ENCODE data around the gene PLXNA2. TPM values are rescaled to one million over a fixed set of nuclear protein-coding genes. Genes with fewer than 3 reads are reported as not detected.

The PLXNA2 gene
- total and polyA plus RNA-seq, 2 donors (not counting 1 experiment from before 2014, with no cell fraction given) = 0.31 to 1.2 TPM

DNA sequence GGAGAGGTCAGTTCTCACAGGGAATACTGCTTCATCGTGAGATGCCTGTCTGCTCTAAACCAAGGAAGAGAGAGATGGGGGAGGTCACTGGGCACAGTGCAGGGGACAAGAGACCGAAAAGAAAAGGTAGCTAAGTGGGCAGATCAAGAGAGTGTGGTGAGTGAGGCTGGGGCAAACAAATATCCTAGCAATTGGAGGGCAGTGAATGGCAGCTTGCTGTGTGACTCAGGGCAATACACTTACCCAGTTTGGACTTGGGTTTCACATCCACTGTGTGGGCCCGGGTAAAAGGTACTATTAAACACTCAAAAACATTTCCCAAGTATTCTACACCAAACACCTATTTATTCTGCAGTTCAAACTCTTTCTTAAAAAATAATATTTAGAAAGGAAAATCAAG is 10.2 kb downstream of the PLXNA2 start:
- H2AFZ ChIP-seq (ENCODE audit: insufficient read depth, low read depth, low read length, poor library complexity, severe bottlenecking) = no peak overlapping the region
- no peak overlapping the region for H3K4me3 ChIP-seq (ENCODE audit: control extremely low read depth in 1 of 5, extremely low read depth in 1 of 5, insufficient read depth in 1 of 5, low read depth in 2 of 5, low read length in 4 of 5)
- DNase-seq (no peak), ATAC-seq (ENCODE audit: low read depth) (no peak)
- no peaks in the 10 kb centered on the region for H4K20me1 ChIP-seq (ENCODE audit: control insufficient read depth, insufficient read depth, low read length, poor library complexity, severe bottlenecking)
- Mint-ChIP-seq H3K4me1 (peaks cover 13% of the 10 kb centered on the region), H3K9me3 (ENCODE audit: insufficient read depth) (no peaks in the 10 kb centered on the region), H3K27me3 (peaks cover 31% of the 10 kb centered on the region), H3K27ac (no peak overlapping the region), H3K4me3 (no peak overlapping the region)
- TF ChIP-seq EZH2 (IDR thresholded peaks at IDR 0.05; ENCODE audit: borderline replicate concordance, insufficient read depth, low read depth, low read length, poor library complexity, severe bottlenecking) = no peak
- TF ChIP-seq, protein P1, sequence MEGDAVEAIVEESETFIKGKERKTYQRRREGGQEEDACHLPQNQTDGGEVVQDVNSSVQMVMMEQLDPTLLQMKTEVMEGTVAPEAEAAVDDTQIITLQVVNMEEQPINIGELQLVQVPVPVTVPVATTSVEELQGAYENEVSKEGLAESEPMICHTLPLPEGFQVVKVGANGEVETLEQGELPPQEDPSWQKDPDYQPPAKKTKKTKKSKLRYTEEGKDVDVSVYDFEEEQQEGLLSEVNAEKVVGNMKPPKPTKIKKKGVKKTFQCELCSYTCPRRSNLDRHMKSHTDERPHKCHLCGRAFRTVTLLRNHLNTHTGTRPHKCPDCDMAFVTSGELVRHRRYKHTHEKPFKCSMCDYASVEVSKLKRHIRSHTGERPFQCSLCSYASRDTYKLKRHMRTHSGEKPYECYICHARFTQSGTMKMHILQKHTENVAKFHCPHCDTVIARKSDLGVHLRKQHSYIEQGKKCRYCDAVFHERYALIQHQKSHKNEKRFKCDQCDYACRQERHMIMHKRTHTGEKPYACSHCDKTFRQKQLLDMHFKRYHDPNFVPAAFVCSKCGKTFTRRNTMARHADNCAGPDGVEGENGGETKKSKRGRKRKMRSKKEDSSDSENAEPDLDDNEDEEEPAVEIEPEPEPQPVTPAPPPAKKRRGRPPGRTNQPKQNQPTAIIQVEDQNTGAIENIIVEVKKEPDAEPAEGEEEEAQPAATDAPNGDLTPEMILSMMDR (IDR thresholded peaks at IDR 0.05) = no peak
- ChIA-PET POLR2A (no interaction called here), CTCF (interaction anchor here (3.7 kb wide), 1 partner anchor 11 kb away, joined by 29 read pairs; the partner anchor contains the start of gene PLXNA2)
- WGBS (ENCODE audit: insufficient coverage) = 95% methylated on average over 2 of the region's 3 CpGs
- peaks cover 13% of the 10 kb centered on the region in 2 donors for H3K4me1 ChIP-seq (ENCODE audit: control insufficient read depth in 2 of 2, insufficient read depth in 2 of 2, low read length in 2 of 2)
- H3K79me2 ChIP-seq (ENCODE audit: control insufficient read depth, insufficient read depth, low read length) = no peaks in the 10 kb centered on the region
- no peak overlapping the region for H3K27ac ChIP-seq (ENCODE audit: low read length in 2 of 2)
- no peak overlapping the region for H3K9ac ChIP-seq (ENCODE audit: low read length)
- no peaks in the 10 kb centered on the region for H3K36me3 ChIP-seq (replicated peaks in 1 of 2; ENCODE audit: control extremely low read depth in 1 of 2, control insufficient read depth in 1 of 2, extremely low read depth in 1 of 2, insufficient read depth in 2 of 2, low read length in 1 of 2)
- H3K4me2 ChIP-seq (replicated peaks; ENCODE audit: low read depth, low read length, poor library complexity, severe bottlenecking) = no peak overlapping the region
- intact Hi-C loops (cut with micrococcal nuclease) = no loop called here
- H3K27me3 ChIP-seq (replicated peaks in 1 of 4; ENCODE audit: control extremely low read depth in 1 of 4, control insufficient read depth in 3 of 4, insufficient read depth in 4 of 4, low read length in 3 of 4) = no peaks in the 10 kb centered on the region
- no peaks in the 10 kb centered on the region for H3K9me3 ChIP-seq (ENCODE audit: control extremely low read depth in 1 of 3, control insufficient read depth in 2 of 3, insufficient read depth in 1 of 3, low read length in 2 of 3)

DNA sequence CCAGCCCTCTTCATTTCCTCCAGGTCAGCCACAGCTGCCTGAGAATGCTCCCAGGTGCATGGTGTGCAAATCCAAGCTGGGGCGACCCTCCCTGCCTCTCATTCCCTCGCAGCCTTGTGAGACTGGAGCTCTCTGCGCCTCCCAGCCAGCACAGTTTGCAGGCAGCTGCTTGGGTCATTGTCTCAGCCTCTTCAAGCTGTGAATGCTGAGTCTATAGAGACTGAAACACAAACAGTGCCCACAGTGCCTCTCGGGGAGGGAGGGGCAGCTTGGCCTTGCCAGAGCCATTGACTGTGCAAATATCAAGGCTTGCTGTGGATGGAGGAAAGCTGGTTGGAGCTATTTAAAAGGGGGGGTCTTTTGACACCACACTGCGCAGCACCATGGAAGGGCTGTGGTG is 10.6 kb downstream of the PLXNA2 start:
- POLR2A ChIA-PET = no interaction called here
- Mint-ChIP-seq H3K27me3 (peaks cover 32% of the 10 kb centered on the region), H3K9me3 (ENCODE audit: insufficient read depth) (no peaks in the 10 kb centered on the region), H3K4me1 (peaks cover 13% of the 10 kb centered on the region), H3K27ac (no peak overlapping the region), H3K4me3 (no peak overlapping the region)
- H4K20me1 ChIP-seq (ENCODE audit: control insufficient read depth, insufficient read depth, low read length, poor library complexity, severe bottlenecking) = no peaks in the 10 kb centered on the region
- no peak for DNase-seq
- H3K36me3 ChIP-seq (replicated peaks in 1 of 2; ENCODE audit: control extremely low read depth in 1 of 2, control insufficient read depth in 1 of 2, extremely low read depth in 1 of 2, insufficient read depth in 2 of 2, low read length in 1 of 2) = no peaks in the 10 kb centered on the region
- CTCF ChIA-PET = interaction anchor here (3.7 kb wide), 1 partner anchor 11 kb away, joined by 29 read pairs; the partner anchor contains the start of gene PLXNA2
- intact Hi-C loops (cut with micrococcal nuclease) = no loop called here
- H3K4me1 ChIP-seq (ENCODE audit: control insufficient read depth in 2 of 2, insufficient read depth in 2 of 2, low read length in 2 of 2) = peaks cover 13% of the 10 kb centered on the region in 2 donors
- H3K9me3 ChIP-seq (ENCODE audit: control extremely low read depth in 1 of 3, control insufficient read depth in 2 of 3, insufficient read depth in 1 of 3, low read length in 2 of 3) = no peaks in the 10 kb centered on the region
- TF ChIP-seq EZH2 (IDR thresholded peaks at IDR 0.05; ENCODE audit: borderline replicate concordance, insufficient read depth, low read depth, low read length, poor library complexity, severe bottlenecking) = no peak
- TF ChIP-seq, protein P1 (IDR thresholded peaks at IDR 0.05) = no peak
- H3K27me3 ChIP-seq (replicated peaks in 1 of 4; ENCODE audit: control extremely low read depth in 1 of 4, control insufficient read depth in 3 of 4, insufficient read depth in 4 of 4, low read length in 3 of 4) = no peaks in the 10 kb centered on the region
- no peak overlapping the region for H3K9ac ChIP-seq (ENCODE audit: low read length)
- WGBS (ENCODE audit: insufficient coverage) = 84% methylated on average over 5 of the region's 5 CpGs
- no peak overlapping the region for H3K27ac ChIP-seq (ENCODE audit: low read length in 2 of 2)
- no peak overlapping the region for H3K4me2 ChIP-seq (replicated peaks; ENCODE audit: low read depth, low read length, poor library complexity, severe bottlenecking)
- no peak overlapping the region for H2AFZ ChIP-seq (ENCODE audit: insufficient read depth, low read depth, low read length, poor library complexity, severe bottlenecking)
- ATAC-seq (ENCODE audit: low read depth) = no peak
- no peaks in the 10 kb centered on the region for H3K79me2 ChIP-seq (ENCODE audit: control insufficient read depth, insufficient read depth, low read length)
- no peak overlapping the region for H3K4me3 ChIP-seq (ENCODE audit: control extremely low read depth in 1 of 5, extremely low read depth in 1 of 5, insufficient read depth in 1 of 5, low read depth in 2 of 5, low read length in 4 of 5)
